Adipose tissue (tissue), 3 donors: Measurements from ENCODE around the gene SGIP1. TPM values are rescaled to one million over a fixed set of nuclear protein-coding genes. Genes with fewer than 3 reads are reported as not detected.
"Not testable (repeated sequence)": the region's sequence is repeated elsewhere in the genome, so short reads cannot be mapped to it uniquely, and the experiment has no call there.

Source experiments
- H3K27ac ChIP-seq: one replicate; pipeline ENCODE4 v1.5.1; 2013; ENCODE audit warnings: low read depth, low read length
- WGBS, 3 donors: extraction: QIAGEN DNeasy Blood & Tissue Kit; methylation state at CpG; one replicate each; pipeline ENCODE4 v1.1.7; 2013; 5-methylcytosine and 5-hydroxymethylcytosine counted together
- polyA plus RNA-seq, 3 donors: library from polyadenylated mRNA; stranded (reverse); fragments of 200-250 nt; gene quantifications; one replicate each; pipeline ENCODE4 v1.2.3, GENCODE V29; 2013
- donor health status: healthy with polysubstance abuse.
- donor health status: Bipolar disorder and iron deficiency.
- donor health status: healthy.

The SGIP1 gene
- polyA plus RNA-seq, 3 donors = 0.24 to 2.5 (median 2.1) TPM

DNA sequence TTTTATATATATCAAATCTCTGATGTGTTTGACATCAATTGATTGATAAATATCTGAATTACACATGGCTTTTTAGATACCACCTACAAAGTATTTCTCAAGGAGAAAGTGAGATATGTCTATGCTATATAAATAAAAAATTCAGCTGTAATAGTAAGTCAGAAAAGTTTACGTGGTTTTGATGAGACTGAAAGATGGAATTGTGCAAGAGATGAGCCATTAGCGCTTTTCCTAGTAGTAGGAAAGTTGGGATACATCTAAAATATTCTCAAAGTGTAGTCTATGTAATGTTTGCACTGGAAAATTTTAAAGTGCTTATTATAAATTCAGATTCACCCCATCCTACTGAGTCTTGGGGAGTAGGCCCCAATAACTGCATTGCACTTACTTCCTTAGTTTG is 49.1 kb downstream of the SGIP1 start:
- WGBS, 3 donors = 43 to 88% (median 80%) methylated on average over 2 of the region's 2 CpGs
- H3K27ac ChIP-seq = no peak overlapping the region

DNA sequence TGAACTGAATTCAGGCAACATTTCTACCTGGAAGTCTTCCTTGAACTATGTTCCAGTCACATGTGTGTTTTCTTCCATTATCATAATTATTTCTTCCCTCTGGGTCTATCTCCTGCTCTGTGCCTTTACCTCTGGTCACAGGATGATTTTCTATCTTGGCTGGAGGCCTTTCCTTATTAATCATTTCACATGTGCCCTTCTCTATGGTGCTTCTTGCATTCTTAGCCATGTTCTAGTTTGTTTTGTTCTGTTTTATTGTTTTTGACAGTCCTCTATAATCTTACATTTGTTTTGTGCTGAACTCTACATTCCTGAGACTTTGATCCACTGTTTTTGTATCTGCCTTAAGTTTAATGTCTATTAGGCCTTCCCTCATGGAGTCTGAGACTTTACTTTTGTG is 51.0 kb downstream of the SGIP1 start:
- H3K27ac ChIP-seq = no peak overlapping the region

DNA sequence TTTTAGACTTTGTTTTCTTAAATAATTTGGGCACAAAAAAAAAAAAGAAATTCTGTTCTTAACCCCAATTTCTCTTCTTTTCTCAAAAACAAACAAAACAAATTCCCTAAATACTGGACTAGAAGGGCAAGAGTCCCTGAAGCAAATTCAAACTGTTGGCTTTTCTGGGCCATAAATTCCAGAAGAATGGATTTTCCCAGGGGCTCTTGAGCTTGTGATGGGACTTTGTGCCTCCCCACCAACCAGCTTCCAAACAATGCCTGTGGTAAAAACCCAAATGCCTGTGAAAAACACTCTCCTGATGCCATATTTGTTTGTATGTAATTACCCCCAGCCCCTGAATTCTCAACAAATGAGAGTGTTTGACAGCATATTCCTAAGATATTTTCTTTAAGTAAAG is 55.4 kb downstream of the SGIP1 start:
- no peak overlapping the region for H3K27ac ChIP-seq

GRCh38 chr1:66592106-66592507 is 58.2 kb downstream of the SGIP1 start:
- 45 to 86% (median 74%) methylated on average over 5 of the region's 5 CpGs for WGBS, 3 donors
- H3K27ac ChIP-seq = not testable (repeated sequence)

DNA sequence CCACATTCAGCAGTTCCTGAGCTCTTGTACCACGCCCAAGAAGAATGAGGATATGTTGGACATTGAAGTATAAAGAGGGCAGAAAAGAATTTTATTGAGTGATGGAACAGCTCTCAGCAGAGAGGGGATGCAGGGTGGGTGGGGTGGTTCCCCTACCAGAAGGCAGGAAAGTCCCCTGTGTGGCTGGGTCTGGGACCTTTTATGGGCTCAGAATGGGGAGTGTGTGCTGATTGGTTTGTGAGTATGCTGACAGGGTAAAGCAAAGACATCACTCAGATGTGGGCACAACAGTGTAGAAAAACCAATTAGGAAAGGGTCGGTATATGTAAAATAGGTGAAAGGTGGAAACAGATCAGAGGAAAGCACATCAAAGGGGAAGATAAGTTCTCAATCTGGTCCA is 62.2 kb downstream of the SGIP1 start:
- H3K27ac ChIP-seq = no peak overlapping the region
- WGBS, 3 donors = 78 to 93% (median 88%) methylated on average over 2 of the region's 2 CpGs

DNA sequence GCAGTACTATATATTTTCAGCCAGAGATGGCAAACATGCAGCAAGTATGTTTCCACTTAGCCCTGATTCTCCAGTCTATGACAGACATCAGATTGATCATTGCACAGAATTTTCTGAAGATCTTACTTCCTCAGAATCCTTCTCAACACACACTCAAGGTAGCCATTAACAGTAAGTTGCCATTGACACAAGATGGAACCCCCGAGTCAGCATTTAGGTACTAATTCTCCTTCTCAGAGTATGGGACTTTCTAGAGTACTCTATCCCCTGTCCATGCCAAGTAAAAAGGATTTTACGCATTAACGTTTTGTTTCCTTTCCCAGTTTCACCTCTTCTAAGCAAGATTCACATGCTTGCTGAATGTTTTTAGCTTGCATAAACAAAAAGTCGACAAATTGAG is 63.5 kb downstream of the SGIP1 start:
- WGBS, 3 donors = 74 to 93% (median 86%) methylated on average over 4 of the region's 4 CpGs

DNA sequence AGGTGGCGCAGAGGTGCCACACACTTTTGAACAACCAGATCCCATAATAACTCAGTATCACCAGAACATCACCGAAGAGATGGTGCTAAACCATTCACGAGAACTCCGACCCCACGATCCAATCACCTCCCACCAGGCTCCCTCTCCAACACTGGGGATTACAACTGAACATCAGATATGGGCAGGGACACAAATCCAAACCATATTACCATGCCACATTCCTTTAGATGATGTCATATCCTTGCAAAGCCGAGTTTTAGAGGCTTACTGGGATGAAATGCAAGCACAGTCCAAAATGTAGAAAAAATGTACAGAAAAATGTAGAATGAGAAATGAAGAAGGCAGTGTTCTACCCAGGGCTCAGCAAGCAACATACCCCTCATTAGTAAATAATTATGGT is 64.7 kb downstream of the SGIP1 start:
- no peak overlapping the region for H3K27ac ChIP-seq
- 70 to 86% (median 82%) methylated on average over 6 of the region's 6 CpGs for WGBS, 3 donors

More for the DNA sequence above, 63.5 kb downstream of the SGIP1 start:
- no peak overlapping the region for H3K27ac ChIP-seq

DNA sequence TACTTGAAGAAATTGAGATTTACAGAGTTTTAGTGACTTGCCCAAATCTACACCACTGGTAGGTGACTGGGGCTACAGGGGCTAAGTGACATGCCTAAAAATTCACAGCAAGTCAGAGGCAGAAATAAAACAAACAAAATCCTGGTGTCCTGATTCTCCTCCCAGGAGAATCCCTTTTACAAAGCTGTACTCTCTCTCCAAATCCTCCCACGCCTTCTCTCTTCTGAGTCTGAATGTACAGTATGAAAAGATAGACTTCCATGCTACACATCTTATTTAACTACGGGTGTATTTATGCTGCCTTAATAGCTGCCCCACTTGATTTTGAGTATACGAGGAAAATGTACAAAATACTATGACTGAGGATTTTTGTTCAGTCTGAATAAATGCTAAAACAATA is 65.4 kb downstream of the SGIP1 start:
- WGBS, 3 donors = 76 to 84% (median 80%) methylated on average over 3 of the region's 3 CpGs
- no peak overlapping the region for H3K27ac ChIP-seq

GRCh38 chr1:66599899-66600737 is 66.2 kb downstream of the SGIP1 start:
- WGBS, 3 donors = 73 to 90% (median 88%) methylated on average over 14 of the region's 14 CpGs
- H3K27ac ChIP-seq = no peak overlapping the region

GRCh38 chr1:66605419-66605997 is 71.6 kb downstream of the SGIP1 start:
- no peak overlapping the region for H3K27ac ChIP-seq
- WGBS, 3 donors = 80 to 84% (median 80%) methylated on average over 10 of the region's 10 CpGs

GRCh38 chr1:66606362-66607065 is 72.6 kb downstream of the SGIP1 start:
- 84 to 89% (median 88%) methylated on average over 3 of the region's 3 CpGs for WGBS, 3 donors
- H3K27ac ChIP-seq = no peak overlapping the region

GRCh38 chr1:66607458-66607857 is 73.5 kb downstream of the SGIP1 start:
- no peak overlapping the region for H3K27ac ChIP-seq
- WGBS, 3 donors = 72 to 100% (median 92%) methylated on average over 2 of the region's 2 CpGs

DNA sequence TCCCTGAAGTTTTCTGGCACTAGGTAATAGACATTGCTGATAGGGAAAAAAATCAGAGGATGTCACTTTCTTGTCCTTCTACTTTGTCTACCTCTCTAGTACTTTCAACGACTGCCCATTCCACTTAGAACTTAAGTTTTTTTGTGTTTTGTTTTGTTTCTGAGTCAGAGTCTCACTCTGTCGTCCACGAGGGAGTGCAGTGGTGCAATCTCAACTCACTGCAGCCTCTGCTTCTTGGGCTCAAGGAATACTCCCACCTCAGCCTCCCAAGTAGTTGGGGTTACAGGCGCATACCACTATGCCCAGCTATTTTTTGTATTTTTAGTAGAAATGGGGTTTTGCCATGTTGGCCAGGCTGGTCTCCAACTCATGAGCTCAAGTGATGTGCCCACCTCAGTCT is 79.2 kb downstream of the SGIP1 start:
- H3K27ac ChIP-seq = no peak overlapping the region
- WGBS, 3 donors = 71 to 83% (median 81%) methylated on average over 4 of the region's 4 CpGs

DNA sequence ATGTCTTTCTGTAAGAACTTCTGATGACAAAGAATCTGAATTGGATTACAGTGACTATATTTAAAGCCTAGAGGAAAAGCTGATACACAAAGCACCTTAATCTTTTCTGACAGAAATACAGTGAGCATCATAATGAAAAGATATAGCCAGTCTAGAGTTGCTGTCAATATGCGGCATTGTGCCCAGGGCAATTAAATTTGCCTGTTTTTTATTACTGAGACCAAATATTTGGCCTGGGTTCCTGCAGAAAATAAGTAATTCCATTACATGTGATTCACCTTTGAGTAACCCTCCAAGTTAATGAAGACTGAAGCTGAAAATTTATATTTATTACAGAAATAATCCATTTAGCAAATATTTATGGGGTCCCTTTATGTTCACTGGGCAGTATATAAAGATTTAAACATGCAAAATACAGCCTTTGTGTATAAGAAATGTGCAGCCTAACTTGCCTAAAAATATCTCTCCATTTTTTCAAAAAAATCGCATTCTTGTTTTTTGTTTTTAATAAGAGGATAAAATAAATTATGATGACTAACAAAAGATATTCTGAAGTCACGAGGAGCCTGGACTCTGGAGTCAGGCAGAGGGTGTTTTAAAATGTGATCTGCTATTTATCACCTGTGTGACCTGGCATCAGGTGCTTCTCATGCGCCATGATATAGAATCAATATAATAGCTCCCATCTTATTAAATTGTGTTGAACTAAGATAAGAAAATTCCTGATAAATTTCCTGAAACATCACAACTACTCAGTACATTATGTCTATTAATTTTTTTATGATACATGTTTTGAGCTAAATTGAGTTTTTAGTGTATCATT is 83.6 kb downstream of the SGIP1 start:
- 85 to 93% (median 92%) methylated on average over 4 of the region's 4 CpGs for WGBS, 3 donors
- H3K27ac ChIP-seq = no peak overlapping the region

DNA sequence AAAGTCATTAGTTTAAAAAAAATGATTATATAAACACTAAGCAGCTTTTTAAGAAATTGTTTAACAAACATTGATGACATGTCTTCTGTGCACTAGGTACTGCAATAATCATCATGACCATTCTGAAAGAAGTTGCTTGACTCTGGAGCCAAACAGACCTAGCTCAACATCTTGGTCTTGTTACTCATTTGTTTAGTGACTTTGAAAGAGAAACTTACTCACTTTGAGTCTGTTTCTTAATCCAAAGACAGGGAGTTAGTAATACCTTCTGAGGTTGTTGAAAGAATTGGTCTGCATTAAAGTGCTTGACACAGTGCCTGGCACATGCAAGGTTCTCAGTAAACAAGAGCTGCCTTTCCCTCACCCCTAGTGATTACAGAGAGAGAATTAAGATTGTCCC is 84.4 kb downstream of the SGIP1 start:
- H3K27ac ChIP-seq = no peak overlapping the region

- no peak overlapping the region for H3K27ac ChIP-seq
- WGBS, 3 donors = 36 to 37% (median 37%) methylated on average over 1 of the region's 1 CpG
These were observed 89.9 kb downstream of the SGIP1 start for GRCh38 chr1:66623812-66624211.

DNA sequence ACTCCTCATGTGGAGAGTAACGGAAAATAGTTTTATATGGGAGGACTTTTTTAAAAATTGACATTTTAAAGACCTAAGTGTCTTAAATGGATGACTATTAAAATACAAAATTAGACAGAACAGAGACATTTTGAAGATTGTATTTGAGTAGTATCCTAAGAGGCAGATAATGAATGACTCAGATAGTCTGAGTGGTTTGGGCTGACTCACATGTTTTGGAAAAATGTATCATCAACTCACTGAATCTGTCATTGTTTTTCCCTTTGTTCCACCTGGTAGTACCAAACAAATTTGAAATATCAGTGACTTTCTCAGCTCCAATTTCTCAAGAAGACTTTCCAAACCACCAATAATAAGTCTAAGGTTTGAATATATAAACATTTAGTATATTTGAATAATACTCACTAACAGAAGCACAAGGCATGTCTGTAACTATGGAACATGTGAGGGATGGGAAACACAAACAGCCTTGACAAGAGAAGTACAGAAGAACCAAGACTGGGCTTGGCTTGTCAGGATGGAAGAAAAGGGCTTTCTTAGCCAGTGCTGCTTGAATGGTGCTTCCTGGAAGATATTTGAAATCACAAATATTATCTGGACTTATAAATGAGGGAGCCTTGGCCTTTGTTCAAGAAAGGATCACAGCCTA is 90.6 kb downstream of the SGIP1 start:
- 83 to 91% (median 84%) methylated on average over 1 of the region's 1 CpG for WGBS, 3 donors

DNA sequence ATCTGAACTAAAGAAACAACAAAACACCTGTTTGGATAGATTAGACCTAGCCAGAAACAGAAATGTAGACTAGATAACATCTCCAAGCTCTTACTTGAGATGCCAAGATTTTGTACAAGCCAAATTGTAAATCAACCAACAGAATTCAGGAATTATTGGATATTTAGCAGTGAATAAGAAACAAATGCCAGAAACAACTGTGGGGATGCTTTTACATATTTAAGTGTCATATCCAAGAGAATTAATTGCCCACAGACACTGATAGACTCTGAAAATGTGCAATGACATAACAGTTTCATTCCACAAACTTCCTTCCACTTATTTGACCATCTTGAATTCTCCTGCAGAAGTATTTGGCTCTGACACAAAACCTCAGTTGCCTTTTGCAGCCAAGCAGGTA is 92.3 kb downstream of the SGIP1 start:
- H3K27ac ChIP-seq = no peak overlapping the region

More for the DNA sequence above, 90.6 kb downstream of the SGIP1 start:
- no peak overlapping the region for H3K27ac ChIP-seq
